GM15510 (cell line): ENCODE measurements around the gene RBM6.
A peak's percentile ranks its signal among the peaks of the same experiment; 100 is the strongest.

Source experiments
- POLR2A ChIP-seq: IDR thresholded peaks from 3 replicates; pipeline ENCODE4 v1.6.1; 2011; ENCODE audit warnings: borderline replicate concordance; ENCODE audit not compliant: insufficient read length; ENCODE audit errors: extremely low read depth

Gene RBM6

DNA sequence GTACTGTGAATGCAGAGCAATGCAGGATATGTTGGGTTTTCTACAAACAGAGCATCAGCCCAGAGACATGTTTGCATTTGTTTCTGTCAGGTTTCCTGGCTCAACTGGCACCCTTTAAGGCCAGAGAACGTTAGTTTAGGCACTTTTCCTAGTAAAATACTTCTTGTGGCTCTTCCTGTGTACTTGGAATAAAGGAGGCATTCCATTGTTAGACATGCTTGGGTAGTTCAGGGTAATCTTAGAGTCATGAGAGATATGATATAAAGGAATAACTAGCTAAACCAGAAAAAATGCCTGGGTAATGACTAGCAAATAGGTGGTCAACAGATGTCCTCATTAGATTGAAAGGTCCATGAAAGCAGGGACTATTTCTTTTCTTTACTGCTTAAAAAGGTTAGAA, 88.4 kb downstream of the RBM6 start:
- no peak for TF ChIP-seq POLR2A

DNA sequence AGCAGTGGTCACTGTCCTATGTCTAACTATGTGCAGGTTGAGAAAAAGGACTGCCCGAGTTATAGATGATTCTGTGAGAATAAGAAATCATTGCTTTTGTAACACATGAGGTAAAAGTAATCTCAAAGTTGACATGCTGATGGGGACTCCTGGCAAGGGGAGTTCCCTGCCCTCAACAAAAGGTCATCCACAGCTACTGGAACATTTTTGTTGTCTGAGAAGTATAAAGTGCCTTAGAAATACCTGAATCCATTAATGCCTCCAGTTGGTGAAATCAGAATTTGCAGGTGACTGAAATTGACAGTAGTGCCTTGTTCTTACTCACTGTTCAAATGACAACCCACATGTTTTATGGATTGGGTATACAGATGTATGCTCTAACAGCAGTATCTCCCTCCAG, 105.0 kb downstream of the RBM6 start:
- TF ChIP-seq POLR2A: no peak

DNA sequence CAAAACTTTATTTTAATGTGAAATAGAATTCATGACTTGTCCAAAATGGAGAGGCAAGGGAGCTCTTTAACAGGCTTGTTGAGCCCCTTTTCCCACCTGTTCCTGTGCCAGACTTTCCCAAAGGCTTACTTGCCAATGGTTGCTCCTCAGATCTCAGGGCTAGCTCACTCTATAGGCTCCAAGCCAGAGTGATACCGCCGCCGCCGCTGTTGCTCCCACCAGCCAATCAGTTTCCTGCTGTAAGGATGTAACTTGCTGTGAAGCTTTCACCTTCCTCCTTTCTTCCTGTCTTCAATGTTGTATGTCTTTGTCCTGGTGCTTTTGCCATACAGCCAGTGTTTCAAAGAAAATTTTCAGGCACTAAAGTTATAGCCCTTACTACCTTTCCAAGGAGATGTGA, 107.5 kb downstream of the RBM6 start:
- TF ChIP-seq POLR2A: no peak

DNA sequence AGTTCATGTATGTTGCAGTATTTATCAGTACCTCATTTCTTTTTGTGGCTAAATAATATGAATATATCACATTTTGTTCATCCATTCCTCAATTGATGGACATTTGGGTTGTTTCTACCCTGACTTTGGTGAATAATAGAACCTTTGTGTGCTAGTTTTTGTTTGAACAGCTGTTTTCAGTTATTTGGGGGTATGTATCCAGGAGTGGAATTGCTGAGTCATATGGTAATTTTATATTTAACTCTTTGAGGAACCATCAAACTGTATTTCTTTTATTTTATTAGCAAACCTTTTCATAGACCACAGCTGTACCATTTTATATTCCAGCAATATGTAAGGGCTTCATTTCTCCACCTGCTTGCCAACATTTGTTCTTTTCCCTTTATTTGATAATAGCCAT, 110.4 kb downstream of the RBM6 start:
- TF ChIP-seq POLR2A: no peak

DNA sequence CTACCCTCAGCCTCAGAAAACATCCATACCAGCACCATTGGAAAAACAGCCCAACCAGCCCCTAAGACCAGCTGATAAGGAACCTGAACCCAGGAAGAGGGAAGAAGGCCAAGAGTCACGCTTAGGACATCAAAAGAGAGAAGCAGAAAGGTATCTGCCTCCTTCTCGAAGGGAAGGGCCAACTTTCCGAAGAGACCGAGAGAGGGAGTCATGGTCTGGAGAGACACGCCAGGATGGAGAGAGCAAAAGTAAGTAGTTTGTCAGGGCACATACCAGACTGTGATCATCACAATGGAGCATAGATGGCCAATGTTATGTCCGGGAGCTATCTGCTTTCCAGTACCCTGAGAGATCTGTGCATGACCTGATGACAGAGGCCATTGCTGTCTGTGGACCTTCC, 117.8 kb downstream of the RBM6 start:
- TF ChIP-seq POLR2A: no peak

DNA sequence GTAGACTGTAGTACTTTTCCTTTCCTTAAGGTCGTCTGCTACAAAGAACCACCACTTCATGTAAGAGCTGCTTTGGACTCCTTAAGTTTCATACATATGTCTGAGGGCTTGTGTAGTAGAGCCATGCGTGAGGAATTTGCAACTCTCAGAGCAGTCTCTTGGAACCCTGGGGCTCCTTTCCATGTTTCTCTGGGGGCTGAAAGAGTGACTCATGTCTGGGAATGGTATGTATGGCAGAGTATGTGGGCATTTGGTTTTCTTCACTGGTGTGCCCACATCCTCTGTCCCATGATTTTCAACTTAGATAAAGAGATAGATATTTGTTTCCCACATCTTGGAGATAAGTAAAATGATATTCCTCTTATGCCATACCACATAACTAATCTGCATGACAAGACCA, 128.2 kb downstream of the RBM6 start:
- no peak for TF ChIP-seq POLR2A

DNA sequence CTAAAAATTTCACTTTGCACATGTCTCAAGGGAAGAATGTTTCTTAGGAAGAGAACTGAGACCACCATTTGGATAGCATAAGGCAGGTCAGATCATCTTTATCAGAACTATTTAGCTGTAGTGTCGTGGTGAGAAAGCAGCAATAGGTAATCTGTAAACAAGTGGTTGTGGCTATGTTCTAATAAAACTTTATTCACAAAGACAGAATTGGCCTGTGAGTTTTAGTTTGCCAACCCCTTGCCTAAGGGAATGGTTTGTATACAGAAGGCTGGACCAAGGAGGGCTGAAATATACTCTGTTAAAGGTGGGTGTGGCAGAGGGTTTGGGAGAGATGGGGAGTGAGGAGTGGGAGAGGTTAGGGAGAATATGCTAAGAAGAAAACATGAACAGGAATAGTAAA, 138.1 kb downstream of the RBM6 start:
- no peak for TF ChIP-seq POLR2A

DNA sequence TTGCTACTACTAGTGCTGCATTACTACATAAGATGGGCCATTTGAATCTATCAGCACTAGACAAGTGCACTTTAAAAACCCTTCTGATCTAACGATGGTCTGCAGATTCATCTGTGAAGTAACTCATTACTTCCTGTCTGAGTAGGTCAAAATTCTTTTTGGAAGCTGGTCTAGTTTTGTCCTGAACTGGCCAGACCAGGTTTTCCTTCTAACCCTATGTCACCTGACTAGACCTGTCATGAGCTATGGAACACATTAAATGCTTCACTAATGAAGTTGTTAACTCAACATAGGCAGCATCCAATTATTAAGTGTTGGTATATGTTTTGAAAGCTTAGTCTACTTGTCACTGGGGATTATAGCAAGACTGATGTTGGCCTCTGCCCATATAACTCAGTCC, 138.7 kb downstream of the RBM6 start:
- TF ChIP-seq POLR2A: no peak

DNA sequence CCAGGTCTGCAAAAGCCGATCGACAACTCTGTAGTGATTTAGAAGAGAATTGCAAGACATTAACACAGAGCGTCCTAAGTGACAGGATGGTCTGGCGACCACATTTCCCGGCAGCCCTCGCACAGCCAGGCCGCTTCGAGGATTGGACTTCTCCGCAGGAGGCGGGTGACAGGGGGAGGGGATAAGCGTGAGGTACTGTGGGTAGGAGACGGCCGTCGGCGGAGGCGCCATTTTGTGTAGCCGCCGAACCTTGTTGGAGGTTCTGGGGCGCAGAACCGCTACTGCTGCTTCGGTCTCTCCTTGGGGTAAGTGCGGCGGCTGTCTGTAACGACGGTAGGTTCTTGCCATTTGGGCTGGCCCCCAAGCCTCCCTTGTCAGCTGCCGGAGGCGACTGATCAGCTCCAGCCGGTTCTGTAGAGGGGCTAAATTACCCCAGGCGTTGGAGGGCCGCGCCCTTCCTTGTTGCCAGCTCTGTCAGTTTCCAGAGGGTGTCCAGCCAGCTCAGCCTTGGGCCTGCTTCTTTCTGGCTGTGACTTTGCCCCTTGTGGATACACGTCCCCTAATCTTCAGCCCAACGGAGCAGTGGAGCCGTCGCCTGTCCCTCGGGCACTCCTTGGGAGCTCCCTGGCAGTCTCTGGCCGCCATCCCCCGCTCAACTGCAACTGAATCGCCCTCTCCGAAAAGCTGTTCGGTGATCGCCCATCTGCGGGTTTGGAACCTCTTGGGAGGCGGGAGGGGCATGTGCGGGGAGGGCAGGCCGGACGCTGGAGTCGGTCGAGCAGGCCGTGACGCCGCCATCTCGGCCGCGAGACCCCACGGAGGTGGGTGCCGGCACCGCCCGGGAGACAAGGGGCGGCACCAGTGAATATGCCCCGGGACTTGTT, 149.0 kb downstream of the RBM6 start, which contains the start of gene RBM5:
RBM5 (plus strand) TSS at position 195 of the 884 bp plus-strand sequence. CDS start 1,516 bp downstream, outside the sequence.
- TF ChIP-seq POLR2A: peak; percentile 85

DNA sequence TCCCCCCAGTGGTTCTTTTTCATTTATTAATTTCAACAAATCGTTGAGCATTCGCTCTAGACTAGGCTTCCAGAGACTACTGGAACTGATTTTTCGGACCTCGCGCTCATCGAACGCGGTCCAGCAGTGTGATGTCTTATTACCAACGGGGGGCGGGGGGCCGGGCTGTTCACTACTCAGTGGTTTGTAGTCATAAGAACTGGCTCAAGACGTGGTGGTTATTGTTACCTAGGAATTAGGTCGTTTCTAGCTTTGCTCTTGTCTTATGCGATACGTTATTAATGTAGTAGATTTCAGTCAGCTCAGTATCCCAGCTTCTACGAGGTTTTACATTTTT, 149.6 kb downstream of the RBM6 start:
- TF ChIP-seq POLR2A: no peak

DNA sequence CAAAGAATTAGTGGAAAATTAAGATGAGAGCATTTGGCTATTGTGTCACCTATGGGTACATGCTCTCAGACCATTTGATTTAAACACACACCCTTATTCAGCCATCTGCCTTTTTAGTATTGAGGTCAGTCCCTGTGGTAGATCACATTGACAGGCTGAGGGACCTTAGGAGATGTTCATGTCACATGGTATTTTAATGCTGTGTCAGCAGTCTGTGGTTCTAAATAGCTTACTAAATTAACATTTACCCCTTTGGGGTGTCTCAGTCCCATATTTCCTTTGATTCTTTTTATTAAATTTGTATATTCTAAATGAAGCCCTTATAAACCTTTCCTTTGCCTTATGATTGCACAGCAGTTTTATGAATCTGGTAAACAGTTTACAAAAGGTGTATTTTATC, 151.0 kb downstream of the RBM6 start:
- no peak for TF ChIP-seq POLR2A

DNA sequence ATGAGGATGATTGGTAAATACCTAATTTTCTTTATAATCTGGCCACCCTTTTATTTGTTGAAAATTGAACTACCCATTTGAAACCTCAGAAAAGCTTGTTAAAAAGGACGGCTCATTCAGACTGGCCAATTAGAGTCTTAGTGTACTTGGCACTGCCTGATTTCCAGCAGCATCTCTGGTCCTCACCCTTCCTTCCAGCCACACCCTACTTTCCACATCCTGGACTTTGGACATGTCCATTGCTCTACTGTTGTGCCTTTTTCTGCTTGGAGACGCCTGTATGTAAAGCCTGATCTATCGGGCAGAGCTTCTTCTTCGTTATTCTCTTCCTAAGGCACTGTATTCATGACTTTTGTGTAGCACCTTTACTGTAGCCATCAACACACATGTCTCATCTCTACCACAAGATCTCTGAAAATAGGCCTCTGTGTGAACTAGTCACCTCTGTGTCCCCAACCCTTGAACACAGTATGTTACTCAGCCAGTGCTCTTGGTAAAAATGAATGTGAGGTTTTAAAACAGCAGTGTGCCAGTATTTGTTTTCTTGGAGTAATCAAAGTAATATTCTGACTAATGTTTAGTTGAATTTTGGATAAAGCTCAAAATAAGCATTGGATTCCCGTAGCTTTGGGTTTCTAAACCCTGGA, 155.5 kb downstream of the RBM6 start:
- no peak for TF ChIP-seq POLR2A

DNA sequence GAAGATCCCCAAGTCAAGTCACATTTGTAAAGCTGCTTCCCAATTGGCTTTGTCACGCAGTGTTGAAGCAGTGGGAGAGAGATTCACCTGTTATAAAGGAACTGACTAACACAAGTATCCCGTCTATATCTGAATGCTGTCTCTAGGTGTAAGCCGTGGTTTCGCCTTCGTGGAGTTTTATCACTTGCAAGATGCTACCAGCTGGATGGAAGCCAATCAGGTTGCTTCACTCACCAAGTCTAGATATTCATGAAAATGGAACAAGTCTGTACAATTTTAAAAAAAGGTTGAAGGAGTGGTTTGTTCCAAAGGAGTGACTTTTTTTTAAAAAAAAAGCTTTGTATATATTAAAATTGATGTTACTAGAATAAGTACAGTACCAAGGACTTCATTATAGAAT, 160.4 kb downstream of the RBM6 start:
- no peak for TF ChIP-seq POLR2A

DNA sequence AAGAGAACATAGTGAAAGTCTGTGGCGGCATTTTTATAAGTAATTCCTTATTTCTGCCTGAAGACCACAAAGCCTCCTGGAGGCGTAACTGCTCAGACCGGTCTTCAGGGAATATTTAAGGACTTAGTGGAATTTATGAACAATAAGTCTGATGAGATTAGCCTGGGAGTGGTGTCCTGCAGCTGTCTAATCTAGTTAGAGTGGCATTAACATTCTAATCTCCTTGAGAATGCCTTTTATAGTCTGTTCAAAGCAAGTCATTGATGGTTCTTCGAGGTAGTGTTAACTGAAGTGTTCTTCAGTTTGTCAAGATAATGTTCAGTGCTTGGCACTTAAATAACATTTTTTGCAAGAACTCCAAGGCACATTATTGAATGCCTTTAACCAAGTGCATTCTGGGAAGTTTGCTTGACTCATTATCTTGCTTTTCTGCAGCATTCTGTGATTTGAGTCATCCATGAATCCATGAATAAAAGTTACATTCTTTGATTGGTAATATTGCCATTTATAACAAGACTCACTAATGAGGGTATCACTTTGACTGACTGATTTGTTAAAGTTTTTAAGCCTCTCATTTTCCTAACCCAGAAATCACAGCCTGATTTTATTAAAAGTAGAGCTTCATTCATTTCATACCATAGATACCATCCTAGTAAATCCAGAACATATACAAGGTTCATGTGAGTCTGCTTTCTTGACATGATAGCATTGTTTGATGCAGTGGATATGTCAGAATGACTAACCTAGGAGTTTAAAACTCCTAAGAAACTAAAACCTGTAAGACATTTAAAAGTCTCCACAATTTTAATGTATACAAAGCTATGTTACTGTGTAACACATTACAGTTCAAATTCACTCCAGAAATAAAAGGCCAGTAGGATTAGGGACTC, 161.3 kb downstream of the RBM6 start:
- no peak for TF ChIP-seq POLR2A

DNA sequence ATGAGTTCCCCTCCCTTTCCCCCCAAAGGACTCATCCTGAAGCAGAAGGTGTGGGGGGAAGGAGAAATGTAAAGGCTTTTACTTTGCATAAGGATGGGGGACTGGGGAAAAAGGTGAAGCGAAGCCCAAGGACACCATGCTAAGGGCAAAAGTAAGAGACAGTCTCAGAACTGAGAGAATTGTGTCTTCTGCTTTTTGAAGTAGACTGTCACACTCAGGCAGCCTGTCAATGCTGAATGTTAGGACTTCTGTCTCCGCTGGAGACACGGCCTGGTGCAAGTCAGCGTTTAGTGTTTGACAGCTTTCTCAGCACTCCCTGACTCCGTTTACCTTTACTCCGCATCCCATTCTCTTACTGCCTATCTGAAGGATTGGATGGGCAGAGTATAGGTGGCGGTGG, 162.6 kb downstream of the RBM6 start:
- no peak for TF ChIP-seq POLR2A

DNA sequence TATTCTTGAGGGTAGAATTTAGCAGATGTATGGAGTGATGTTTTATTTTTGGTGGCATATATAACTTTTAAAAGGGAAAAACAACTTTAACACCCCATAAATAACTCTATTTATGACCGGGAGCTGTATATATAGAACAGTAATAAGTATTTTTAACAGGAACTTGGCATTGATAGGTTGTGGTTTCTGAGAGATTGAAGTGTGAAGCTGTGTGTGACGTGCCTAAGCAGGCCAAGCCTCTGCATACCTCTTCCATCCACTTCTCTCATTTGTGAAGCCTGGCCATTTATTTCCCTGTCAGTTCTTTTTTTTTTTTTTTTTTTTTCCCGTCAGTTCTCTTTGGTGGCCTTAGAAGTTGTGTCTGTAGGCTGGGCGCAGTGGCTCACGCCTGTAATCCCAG, 171.8 kb downstream of the RBM6 start:
- TF ChIP-seq POLR2A: no peak

DNA sequence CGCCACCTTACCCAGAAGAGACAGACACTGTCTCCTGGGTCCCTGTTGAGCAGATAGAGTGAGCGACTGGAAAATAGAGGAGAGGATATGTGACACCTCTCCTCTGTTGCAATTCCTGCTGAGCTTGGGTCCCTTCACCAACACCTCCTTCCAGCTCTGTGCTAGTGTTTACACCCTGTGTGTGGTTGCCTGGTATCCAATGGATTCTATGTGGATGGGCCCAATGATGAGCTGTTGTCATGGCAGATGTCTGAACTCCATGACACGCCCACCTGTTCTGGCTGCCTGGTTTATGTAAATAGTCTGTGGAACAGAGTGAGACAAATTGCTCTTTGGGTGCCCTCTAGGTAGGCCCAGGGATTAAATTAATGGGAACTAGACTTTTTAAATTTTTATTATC, 172.5 kb downstream of the RBM6 start:
- no peak for TF ChIP-seq POLR2A
